ENCODE measurements around the gene SUGP2.
"Not testable (repeated sequence)": the region's sequence is repeated elsewhere in the genome, so short reads cannot be mapped to it uniquely, and the experiment has no call there.

SUGP2 gene

GRCh38 chr19:18989316-18989715, 44.0 kb downstream of the SUGP2 start:
- no peak for DNase-seq

GRCh38 chr19:18987456-18987855, 45.9 kb downstream of the SUGP2 start:
- no peak for DNase-seq

GRCh38 chr19:18985257-18985656, 48.1 kb downstream of the SUGP2 start:
- no peak for DNase-seq

GRCh38 chr19:18984251-18984650, 49.1 kb downstream of the SUGP2 start:
- DNase-seq = no peak

GRCh38 chr19:18982669-18983068, 50.6 kb downstream of the SUGP2 start:
- no peak for DNase-seq

GRCh38 chr19:18980432-18981020, 52.8 kb downstream of the SUGP2 start:
- DNase-seq = no peak

GRCh38 chr19:18978616-18979015, 54.7 kb downstream of the SUGP2 start:
- no peak for DNase-seq

- no peak for DNase-seq
Measured at GRCh38 chr19:18975869-18976268, 57.4 kb downstream of the SUGP2 start.

- no peak for DNase-seq
Measured at GRCh38 chr19:18975011-18975410, 58.3 kb downstream of the SUGP2 start.

GRCh38 chr19:18972851-18973250, 60.5 kb downstream of the SUGP2 start:
- DNase-seq = no peak

- DNase-seq = no peak
Measured at GRCh38 chr19:18972301-18972811, 61.0 kb downstream of the SUGP2 start.

- no peak for DNase-seq
Measured at GRCh38 chr19:18969931-18970659, 63.2 kb downstream of the SUGP2 start.

- no peak for DNase-seq
Measured at GRCh38 chr19:18967358-18968146, 65.8 kb downstream of the SUGP2 start.

- DNase-seq = no peak
Measured at GRCh38 chr19:18966307-18966706, 67.0 kb downstream of the SUGP2 start.

GRCh38 chr19:18964121-18964520, 69.2 kb downstream of the SUGP2 start:
- no peak for DNase-seq

- DNase-seq = no peak
Measured at GRCh38 chr19:18961767-18962620, 71.3 kb downstream of the SUGP2 start.

- no peak for DNase-seq
Measured at GRCh38 chr19:18960370-18960769, 72.9 kb downstream of the SUGP2 start.

- no peak for DNase-seq
Measured at GRCh38 chr19:18955042-18955441, 78.3 kb downstream of the SUGP2 start.

- DNase-seq = no peak
Measured at GRCh38 chr19:18954094-18954493, 79.2 kb downstream of the SUGP2 start.

- DNase-seq = not testable (repeated sequence)
Measured at GRCh38 chr19:18952364-18953003, 80.8 kb downstream of the SUGP2 start.

- no peak for DNase-seq
Measured at GRCh38 chr19:18951721-18952281, 81.5 kb downstream of the SUGP2 start.

- no peak for DNase-seq
Measured at GRCh38 chr19:18949858-18950257, 83.5 kb downstream of the SUGP2 start.
